GM18505 (cell line): Measurements from ENCODE around the gene ELF4.
A peak's percentile ranks its signal among the peaks of the same experiment; 100 is the strongest.

Experiments
- ATAC-seq: cut with Tn5 transposase; IDR thresholded peaks from one replicate; pipeline ENCODE4 v1.9.1; 2021; ENCODE audit not compliant: unreplicated experiment
- POLR2A ChIP-seq: IDR thresholded peaks from 4 replicates; pipeline ENCODE4 v1.6.1; 2011; ENCODE audit warnings: borderline replicate concordance; ENCODE audit not compliant: insufficient read depth, insufficient read length; ENCODE audit errors: extremely low read depth

The ELF4 gene

DNA sequence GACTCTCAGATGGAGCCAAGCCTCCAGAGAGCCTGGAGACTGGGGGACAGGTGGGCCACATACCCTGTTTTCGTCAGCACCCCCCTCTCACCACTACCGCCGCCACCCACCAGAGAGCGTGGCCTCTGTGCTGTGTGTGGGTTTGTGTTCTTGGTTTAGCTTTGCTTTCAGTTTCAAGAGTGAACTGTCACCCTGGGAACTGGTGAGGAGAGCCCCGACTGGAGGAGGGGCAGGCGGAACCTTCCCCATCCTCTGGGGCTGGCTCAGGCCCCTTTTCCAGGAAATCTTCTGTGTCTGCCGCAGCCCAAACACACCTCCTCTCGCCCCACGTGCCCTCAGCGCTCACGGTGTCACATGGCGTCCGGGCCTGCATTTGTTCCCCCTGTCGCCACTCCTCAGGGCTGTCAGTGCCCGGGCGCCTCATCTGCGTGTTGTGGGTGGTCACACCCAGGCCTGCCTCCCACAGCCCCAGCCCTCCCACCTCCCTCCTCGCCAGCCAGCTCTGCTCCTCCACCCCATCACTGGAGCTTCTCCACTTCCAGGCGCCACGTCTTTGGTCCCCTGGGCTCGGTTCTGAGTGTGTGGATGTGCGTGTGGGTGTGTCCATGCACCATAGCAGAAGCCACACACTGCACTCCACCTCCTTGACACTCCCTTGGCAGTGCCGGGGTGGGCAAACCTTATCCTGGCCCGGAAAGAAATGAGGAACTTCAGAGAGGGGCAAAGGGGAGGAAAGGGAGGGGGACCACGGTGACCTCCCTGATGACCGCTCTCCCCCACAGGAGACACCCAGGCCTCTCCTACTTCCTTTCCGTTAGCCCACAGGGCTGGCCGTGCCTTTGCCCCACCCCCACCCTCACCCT lies 27.8 kb downstream of the ELF4 start:
- ATAC-seq = peak; percentile 58
- no peak for TF ChIP-seq POLR2A

DNA sequence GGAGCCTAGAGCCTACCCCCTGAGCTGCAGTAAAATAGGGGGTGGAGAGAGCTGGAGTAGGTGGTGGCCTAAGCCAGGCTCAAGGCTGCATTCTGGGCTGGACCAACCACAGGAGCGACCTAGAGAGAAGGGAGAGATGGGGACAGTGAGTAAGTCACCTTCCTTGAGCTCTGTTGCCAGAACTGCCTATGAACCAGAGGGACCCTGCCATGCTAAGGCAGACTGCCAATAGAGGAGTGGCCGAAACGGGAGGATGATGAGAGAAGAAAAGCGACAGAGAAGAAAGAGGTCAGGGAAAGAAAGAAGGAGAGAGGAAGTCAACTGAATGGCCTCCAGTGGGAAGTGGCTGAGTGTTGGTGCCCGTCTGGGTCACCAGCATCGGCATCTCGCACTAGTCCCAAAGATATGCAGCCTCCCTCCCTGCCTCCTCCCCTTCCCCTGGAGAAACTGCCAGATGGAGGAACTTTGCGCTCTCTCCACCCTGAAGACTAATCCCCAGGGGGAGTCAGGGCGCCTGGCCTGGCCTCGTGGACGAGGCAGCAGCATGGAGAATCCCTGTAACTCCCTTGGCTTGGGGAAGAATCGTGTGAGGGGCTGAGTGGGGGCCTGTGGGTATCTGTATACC lies 28.8 kb downstream of the ELF4 start:
- no peak for TF ChIP-seq POLR2A
- ATAC-seq = no peak

DNA sequence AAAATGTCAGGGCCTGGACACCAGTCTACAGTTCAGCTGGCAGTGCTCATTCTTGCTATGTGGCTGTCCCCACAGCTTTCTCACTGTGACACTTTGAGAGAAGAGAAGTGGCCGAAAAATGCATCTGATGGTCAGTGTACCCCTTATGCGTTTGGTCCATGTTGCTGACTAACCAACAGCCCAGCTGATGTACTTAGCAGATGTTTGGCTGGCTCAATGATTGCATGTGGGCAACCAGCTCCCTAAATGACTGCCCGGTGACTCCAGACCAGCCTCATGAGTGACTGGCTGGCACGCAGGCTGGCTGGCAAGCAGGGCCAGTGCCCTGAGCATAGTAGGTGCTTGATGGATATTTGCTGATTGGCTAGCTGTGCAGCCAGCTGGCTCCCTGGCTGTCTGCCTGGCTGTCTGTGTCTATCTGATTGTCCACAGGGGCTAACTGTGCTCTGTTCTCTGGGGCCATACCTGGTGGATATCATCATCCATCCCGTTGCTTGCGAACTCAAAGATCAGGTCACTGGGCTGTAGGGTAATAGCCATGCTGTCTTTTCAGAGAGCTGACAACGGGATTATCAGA lies 29.4 kb downstream of the ELF4 start:
- TF ChIP-seq POLR2A = no peak
- no peak for ATAC-seq

DNA sequence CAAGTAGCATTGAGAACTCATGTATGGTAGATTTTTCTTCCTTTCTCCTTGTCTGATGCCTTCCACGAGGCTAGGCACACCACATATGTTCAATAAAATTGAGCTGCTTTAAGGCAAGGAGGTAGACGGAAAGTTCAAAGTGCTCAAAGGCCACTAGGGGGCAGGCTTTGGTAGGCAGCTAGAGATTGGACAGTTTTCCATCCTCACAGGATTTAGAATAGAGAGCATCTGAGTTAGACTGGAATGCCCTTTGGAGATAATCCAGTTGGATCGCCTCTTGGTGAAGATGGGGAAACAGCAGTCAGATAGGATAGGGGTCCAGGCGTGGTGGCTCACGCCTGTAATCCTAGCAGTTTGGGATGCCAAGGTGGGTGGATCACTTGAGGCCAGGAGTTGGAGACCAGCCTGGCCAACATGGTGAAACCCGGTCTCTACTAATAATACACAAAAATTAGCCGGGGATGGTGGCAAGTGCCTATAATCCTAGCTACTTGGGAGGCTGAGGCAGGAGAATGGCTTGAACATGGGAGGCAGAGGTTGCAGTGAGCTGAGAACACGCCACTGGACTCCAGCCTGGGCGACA lies 30.4 kb downstream of the ELF4 start:
- TF ChIP-seq POLR2A = no peak
- no peak for ATAC-seq

DNA sequence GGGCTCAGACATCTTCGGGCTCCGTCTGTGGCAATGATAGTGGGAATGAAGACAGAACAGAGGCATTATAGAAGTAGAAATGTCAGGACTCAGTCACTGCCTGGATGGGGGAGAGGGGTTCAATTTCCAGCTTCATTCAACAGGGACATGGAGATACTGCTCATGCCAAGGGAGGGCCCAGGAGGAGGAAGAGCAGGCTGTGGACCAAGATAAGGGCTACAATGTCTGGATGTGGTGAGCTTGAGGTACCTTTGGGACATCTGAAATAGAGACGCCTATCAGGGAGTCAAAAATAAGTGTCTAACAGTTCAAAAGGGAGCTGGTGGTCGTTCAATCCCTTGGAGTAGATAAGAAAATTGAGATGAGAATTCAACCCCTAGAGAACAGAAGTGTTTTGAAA lies 34.5 kb downstream of the ELF4 start:
- no peak for TF ChIP-seq POLR2A
- no peak for ATAC-seq

DNA sequence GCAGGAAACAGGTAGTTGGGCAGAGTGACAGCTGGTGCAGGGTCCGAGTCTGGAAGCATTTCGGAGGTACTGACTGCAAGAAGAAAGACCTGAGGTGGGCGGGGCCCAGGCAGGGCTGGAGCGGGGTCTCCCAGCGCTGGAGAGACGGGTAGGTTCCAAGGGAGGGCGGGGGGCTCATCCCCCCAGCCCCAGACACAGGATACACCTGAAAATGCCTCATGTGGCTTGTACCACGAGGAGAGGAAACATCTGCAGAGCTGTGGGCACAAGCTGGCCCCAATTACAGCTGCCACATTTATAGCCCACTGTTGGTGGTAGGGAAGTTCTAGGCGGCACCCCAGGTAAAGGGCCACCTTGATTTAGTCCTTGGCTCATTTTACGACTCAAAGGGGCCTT lies 38.0 kb downstream of the ELF4 start:
- no peak for TF ChIP-seq POLR2A
- ATAC-seq = no peak

DNA sequence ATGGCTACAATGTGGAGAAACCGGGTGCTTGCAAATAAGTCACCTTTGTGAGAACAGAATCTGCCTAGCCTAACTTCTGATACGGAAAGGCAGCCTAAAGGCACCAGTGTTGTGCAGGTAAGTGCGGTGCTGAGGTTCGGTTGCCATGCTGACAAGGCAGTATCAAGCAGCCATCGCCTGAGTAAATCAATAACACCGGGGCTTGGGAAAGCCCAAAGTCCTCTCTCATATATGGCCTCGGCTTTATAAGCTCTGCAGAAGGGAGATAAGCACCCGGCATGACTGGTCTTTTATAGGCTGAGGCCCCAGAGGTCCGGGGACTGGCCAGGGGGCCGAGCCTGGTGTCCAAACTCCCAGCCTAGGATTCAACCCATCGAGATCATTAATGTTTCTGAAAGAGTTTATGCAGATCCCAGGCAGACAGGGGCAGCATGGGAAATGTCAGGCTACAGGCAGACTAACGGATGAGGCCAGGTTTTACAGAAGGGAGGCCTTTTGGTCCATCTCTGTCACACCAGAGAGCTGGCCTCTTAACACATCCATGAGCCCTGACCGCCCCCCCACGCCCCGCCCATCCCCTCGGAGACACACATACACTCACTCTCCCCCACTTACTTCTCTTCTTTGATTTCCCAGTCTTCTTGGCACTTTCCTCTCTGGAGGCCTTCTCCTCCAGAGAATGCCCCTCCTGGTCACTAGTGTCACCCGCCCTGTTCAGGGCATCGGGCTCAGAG lies 38.5 kb downstream of the ELF4 start:
- no peak for ATAC-seq
- TF ChIP-seq POLR2A = no peak

DNA sequence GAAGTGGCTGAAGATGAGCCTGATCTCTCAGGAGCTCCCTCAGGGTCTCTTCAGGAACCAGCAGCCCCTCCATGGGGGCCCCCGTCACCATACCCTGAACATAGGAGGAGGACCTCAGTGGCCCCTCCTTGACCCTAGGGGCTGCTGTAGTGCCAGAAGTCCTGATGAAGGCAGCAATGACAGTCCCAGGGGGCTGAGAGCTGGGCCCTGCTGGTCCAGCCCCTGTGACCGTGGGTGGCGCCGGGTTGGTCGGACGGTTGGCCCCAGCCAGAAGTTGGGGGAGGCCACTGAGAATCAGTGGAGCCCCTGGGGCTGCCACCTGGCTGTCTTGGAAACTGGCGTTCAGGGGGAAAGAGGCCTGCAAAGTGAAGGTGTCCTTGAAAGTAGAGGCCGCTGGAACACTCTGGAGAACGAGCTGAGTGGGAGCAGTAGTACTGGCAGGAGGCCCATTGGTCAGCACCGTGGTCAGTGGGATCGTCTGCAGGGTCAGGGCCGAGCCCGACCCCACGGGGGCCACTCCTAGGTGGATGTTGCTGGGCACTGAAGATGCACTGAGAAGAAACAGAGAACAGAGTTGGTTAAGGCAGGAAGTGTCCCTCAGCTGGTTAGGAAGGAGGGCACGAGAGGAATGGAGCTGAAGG lies 43.2 kb downstream of the ELF4 start:
- no peak for ATAC-seq
- no peak for TF ChIP-seq POLR2A

DNA sequence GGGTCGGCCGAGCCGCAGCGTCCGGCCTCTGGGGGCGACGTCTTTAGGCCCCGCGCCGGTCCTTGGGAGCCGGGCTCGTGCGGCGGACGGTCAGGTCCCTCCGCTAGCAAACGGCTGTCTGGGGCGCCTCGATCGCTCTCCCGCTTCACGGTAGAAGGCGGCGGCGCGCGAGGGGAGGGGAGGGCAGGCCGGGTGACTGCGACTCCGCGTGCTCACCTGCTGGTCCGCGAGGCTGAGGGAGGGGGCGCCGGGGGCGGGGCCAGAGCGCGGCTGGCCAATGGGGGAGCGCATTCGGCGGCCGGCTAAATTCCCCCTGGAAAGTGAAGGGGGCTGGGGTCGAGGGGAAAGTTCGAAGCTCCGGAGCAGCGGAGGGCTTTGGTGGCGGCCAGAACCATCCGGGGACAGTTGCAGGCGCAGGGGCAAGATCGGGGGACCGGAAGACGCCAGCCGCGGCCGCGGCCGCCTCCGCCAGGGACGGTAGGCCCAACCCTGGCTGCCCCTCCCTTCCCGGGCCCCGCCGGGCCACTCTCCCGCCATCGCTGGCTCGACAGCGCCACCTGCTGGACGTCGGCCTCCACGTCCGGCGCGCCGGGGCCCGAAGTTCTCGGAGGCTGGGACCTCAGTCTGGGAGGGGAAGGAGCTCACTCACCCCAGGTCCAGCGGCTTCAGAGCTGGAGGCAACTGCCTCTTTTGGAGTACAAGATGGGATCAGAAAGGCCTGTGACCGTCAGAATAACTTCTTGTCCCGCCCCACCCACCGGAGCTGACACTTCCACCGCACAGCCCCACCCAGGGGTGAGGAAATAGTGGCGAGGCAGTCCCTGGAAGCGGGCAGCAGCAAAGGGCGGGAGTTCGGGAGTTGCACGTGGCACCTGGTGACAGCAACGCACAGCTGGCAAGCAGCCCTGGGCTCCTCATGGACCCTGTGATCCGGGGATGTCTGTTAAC lies 49.9 kb downstream of the ELF4 start:
- ATAC-seq = peak; percentile 89
- TF ChIP-seq POLR2A = peak; percentile 31

DNA sequence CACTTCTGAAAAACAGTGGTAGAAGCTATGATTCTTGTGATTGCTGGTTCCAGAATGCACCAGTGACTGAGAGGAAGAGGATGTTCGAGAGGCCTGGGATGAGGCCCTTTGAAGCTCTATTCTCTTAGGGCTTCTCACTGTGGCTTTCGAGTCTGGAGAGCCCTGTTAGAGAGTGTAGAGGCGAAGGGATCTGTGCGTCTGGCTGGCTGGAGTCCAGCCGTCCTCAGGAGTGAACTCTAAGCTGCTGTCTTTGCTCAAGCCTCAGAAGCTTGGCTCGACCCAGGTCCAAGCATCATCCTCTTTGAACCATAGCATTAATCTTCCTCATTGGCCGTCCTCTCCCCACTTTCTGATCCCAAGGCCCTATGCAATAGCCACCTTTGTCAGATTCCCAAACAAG lies 51.6 kb downstream of the ELF4 start:
- no peak for ATAC-seq

DNA sequence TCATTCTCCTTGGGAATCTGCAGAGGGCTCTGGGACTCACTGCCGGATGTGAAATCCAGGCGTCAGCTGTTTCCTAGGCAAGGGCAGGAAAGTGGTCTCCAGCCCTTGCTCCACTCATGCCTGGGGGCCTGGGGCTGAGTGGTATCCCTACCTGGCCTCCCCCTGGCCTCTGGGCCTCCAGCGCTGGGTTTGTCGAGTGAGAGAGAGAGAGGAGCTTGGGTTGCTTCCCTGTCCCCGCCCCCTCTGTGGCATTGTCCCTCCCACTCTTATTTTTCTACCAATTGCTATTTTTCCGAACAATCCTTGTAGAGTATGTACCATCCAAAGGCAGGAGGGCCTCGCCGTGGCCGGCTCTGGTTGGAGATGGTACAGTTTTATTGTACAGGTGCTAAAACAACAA lies 53.1 kb downstream of the ELF4 start:
- no peak for TF ChIP-seq POLR2A
- no peak for ATAC-seq

More for the DNA sequence above, 51.6 kb downstream of the ELF4 start:
- no peak for TF ChIP-seq POLR2A

DNA sequence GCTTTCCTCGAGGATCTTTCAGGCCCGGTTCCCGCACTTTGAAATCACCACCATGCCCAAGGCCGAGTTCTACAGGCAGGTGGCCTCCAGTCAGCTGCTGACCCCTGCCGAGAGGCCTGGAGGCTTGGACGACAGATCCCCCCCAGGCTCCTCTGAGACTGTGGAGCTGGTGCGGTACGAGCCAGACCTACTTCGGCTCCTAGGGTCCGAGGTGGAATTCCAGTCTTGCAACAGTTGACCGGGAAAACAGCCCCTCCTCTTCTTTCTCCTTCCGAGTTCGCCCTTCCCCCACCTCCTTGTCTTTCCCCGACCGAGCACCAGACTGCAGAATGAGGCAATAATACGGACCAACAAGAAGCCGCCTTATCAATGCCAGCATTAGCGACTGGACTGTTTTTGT lies 54.4 kb downstream of the ELF4 start:
- ATAC-seq = no peak
- no peak for TF ChIP-seq POLR2A

DNA sequence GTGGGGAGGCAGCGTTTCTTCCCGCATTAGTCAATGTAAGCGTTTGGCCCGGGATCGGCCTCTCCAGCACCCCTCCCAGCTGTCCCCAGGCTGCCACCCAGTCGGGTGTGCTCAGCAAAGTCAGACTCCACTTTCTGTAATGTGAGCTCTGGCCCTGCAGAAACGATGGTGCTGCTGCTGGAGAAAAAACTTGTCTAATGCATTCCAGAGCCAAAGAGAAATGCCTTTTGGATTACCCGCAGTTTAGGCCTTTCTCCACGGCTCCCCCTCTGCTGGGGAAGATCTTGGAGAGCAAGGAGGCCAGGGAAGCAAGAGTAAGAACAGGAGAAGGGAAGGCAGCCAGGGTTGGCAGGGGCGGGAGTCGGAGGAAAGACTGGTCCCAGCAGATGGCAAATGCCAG lies 55.2 kb downstream of the ELF4 start:
- no peak for ATAC-seq
- TF ChIP-seq POLR2A = no peak
